ENCODE results near the gene FAM110A.

- TF ChIP-seq CTCF (IDR thresholded peaks at IDR 0.05) = no peak
- TF ChIP-seq POLR2A (IDR thresholded peaks at IDR 0.05) = no peak
Observed at GRCh38 chr20:829551-829950, 4.0 kb upstream of the FAM110A start.
